Gastrocnemius medialis (tissue), 4 donors: ENCODE results near the gene NTSR2. TPM values are rescaled to one million over a fixed set of nuclear protein-coding genes. Genes with fewer than 3 reads are reported as not detected.

ENCODE experiments used
- ATAC-seq, 2 donors: fragments of 150-250 bp; one replicate each; pipeline ENCODE4 v1.9.1; 2016
- DNase-seq, 2 donors: peaks; one replicate each; pipeline ENCODE4 v3.0.0-alpha.2; 2019
- H3K27ac ChIP-seq, 4 donors: fragments of 200-600 bp; sonication (generic); 1 replicate in 1 of 4; 2 replicates in 3 of 4; pipeline ENCODE4 v1.5.1; 2016 to 2018; ENCODE audit warnings: mild to moderate bottlenecking in 2 of 4, moderate library complexity in 1 of 4
- H3K27me3 ChIP-seq, 3 donors: fragments of 200-600 bp; sonication (generic) in 2 of 3; 1 replicate in 1 of 3; 2 replicates in 2 of 3; pipeline versions ENCODE4 v1.5.1 to v1.6.0; 2016 to 2019; ENCODE audit warnings: mild to moderate bottlenecking in 1 of 3, moderate library complexity in 1 of 3
- H3K36me3 ChIP-seq, 2 donors: fragments of 200-600 bp; sonication (generic) in 1 of 2; one replicate each; pipeline ENCODE4 v1.5.1; 2017 to 2018
- H3K4me1 ChIP-seq, 2 donors: fragments of 200-600 bp; sonication (generic) in 1 of 2; one replicate each; pipeline ENCODE4 v1.5.1; 2016 to 2017; ENCODE audit warnings: mild to moderate bottlenecking in 2 of 2
- H3K4me3 ChIP-seq, 4 donors: fragments of 200-600 bp; sonication (generic) in 3 of 4; 1 replicate in 1 of 4; 2 replicates in 3 of 4; pipeline ENCODE4 v1.5.1; 2016 to 2019; ENCODE audit warnings: mild to moderate bottlenecking in 2 of 4
- H3K9me3 ChIP-seq, 3 donors: fragments of 200-600 bp; sonication (generic) in 2 of 3; 1 replicate in 1 of 3; 2 replicates in 2 of 3; pipeline ENCODE4 v1.5.1; 2016 to 2019
- POLR2A ChIP-seq, 2 donors: fragments of 450-650 bp; IDR thresholded peaks; one replicate each; pipeline ENCODE4 v1.6.1; 2017; ENCODE audit warnings: antibody characterized with exemption in 2 of 2, mild to moderate bottlenecking in 2 of 2, moderate library complexity in 2 of 2
- in situ Hi-C, 4 donors: fragments of 200-750 bp; cut with MboI; loops; one replicate each; pipeline versions ENCODE4 v1.15.0 to v1.8.0; 2017; ENCODE audit warnings: low sequenced_read_pairs in 4 of 4
- intact Hi-C: fragments of 100-400 bp; cut with DNase I; formaldehyde crosslinking; loops from one replicate; pipeline ENCODE4 v1.15.1; 2023; ENCODE audit warnings: low total_unique reads
- total RNA-seq, 4 donors: library from RNA; depleted of rRNA; stranded (reverse); fragments of >200 nt; gene quantifications; one replicate each; pipeline versions ENCODE4 v1.1.0 to v1.2.3, GENCODE V29; 2016
- TF ChIP-seq, protein P1 (sequence below), 5 experiments: fragments of 450-650 bp in 3 of 5; fragments of 200-600 bp in 2 of 5; sonication (generic) in 2 of 5; IDR thresholded peaks in 4 of 5; conservative IDR thresholded peaks in 1 of 5; 1 replicate in 4 of 5; 2 replicates in 1 of 5; pipeline ENCODE4 v1.5.1; 2016 to 2019; ENCODE audit warnings: antibody characterized with exemption in 5 of 5, mild to moderate bottlenecking in 3 of 5, moderate library complexity in 3 of 5

The NTSR2 gene, protein sequence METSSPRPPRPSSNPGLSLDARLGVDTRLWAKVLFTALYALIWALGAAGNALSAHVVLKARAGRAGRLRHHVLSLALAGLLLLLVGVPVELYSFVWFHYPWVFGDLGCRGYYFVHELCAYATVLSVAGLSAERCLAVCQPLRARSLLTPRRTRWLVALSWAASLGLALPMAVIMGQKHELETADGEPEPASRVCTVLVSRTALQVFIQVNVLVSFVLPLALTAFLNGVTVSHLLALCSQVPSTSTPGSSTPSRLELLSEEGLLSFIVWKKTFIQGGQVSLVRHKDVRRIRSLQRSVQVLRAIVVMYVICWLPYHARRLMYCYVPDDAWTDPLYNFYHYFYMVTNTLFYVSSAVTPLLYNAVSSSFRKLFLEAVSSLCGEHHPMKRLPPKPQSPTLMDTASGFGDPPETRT
- under 1 TPM in 2 of 4 donors, not detected in 2; 0.62 to 0.85 TPM for total RNA-seq

DNA sequence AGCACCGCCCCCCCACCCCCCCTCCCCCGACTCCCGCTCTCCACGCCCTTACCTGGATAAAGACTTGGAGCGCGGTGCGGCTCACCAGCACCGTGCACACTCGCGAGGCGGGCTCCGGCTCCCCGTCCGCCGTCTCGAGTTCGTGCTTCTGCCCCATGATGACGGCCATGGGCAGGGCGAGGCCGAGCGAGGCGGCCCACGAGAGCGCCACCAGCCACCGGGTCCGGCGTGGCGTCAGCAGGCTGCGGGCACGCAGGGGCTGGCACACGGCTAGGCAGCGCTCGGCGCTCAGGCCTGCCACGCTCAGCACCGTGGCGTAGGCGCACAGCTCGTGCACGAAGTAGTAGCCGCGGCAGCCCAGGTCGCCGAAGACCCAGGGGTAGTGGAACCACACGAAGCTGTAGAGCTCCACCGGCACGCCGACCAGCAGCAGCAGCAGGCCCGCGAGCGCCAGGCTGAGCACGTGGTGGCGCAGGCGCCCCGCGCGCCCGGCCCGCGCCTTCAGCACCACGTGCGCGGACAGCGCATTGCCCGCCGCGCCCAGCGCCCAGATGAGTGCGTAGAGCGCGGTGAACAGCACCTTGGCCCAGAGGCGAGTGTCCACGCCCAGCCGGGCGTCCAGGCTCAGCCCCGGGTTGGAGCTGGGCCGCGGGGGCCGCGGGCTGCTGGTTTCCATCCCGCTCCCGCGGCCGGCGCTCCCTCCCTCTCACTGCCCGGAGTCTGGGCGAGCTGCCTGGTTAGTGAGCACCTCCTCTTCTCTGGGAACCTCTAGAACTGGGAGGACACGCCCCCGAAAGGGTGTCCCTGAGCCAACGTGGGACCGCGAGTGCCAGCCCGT lies at the start of gene NTSR2:
NTSR2 (minus strand) TSS at position 742 of the 838 bp plus-strand sequence; CDS start at position 676, 66 bp downstream.
- Histone ChIP-seq H3K4me1 (peaks cover 0 to 3% of the 10 kb centered on the region in 2 donors), H3K36me3 (no peaks in the 10 kb centered on the region), H3K27me3 (no peaks in the 10 kb centered on the region), H3K27ac (peak within 1 kb of the TSS in 3 of 4 donors; percentile 33 to 59 (median 35)), H3K4me3 (peak within 1 kb of the TSS; percentile 5 to 41 (median 23)), H3K9me3 (no peaks in the 10 kb centered on the region)
- TF ChIP-seq POLR2A (IDR thresholded peaks at IDR 0.05), result peak; percentile 22 to 23
- TF ChIP-seq, protein P1, sequence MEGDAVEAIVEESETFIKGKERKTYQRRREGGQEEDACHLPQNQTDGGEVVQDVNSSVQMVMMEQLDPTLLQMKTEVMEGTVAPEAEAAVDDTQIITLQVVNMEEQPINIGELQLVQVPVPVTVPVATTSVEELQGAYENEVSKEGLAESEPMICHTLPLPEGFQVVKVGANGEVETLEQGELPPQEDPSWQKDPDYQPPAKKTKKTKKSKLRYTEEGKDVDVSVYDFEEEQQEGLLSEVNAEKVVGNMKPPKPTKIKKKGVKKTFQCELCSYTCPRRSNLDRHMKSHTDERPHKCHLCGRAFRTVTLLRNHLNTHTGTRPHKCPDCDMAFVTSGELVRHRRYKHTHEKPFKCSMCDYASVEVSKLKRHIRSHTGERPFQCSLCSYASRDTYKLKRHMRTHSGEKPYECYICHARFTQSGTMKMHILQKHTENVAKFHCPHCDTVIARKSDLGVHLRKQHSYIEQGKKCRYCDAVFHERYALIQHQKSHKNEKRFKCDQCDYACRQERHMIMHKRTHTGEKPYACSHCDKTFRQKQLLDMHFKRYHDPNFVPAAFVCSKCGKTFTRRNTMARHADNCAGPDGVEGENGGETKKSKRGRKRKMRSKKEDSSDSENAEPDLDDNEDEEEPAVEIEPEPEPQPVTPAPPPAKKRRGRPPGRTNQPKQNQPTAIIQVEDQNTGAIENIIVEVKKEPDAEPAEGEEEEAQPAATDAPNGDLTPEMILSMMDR (IDR thresholded peaks at IDR 0.05 in 4 of 5, conservative IDR thresholded peaks at IDR 0.05 in 1 of 5), result peak in 3 of 5 experiments; percentile 6 to 41 (median 14)
- peak; percentile 86 to 90 for ATAC-seq
- intact Hi-C loops, result no loop called here
- DNase-seq, result peak; percentile 50 to 63
- in situ Hi-C loops, result loop anchor here in 1 of 4 donors (25.0 kb wide), 1 partner anchor 1343 kb away; no protein-coding TSS in a partner anchor

DNA sequence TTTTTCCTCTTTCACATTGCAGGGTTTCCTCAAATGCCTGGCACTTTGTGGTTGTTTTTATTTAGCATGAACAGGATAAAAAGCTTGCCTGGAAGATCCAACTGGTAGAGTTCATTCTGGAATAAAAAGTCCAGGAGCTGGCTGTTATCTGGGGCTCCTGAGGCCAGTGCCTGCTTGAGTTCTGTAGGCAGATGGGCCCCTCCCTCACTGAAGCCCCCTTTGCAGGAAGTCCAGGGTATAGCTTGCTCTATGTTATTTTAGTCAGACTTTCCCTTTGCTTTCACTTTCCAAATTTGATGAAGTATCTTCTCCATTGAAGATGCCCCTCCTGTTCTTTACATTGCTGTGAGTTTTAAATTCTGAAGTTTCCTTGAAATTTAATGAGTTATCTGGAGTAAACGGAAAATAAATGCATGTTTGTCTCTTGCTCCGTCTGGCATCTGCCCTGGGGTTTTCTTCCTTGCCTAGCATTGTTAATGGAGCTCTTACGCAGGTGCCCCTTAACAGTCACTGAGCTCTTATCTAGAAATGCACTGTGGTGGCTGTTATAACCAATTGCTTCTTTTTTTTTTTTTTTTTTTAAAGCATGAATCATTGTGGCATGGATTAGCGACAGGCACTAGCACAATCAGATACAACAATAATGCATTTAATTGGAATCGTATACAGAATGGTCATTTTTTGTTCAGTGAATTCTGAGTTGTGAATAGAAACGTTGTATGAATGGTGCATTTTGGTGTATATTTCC lies 49.4 kb upstream of the NTSR2 start:
- no peaks in the 10 kb centered on the region for H3K27me3 ChIP-seq
- in situ Hi-C loops, result no loop called here
- peaks cover 0 to 4% of the 10 kb centered on the region in 2 donors for H3K4me1 ChIP-seq
- H3K9me3 ChIP-seq, result no peaks in the 10 kb centered on the region
- no peak overlapping the region for H3K27ac ChIP-seq
- ATAC-seq, result no peak
- no peak overlapping the region for H3K4me3 ChIP-seq
- intact Hi-C loops, result no loop called here
- TF ChIP-seq, protein P1 (IDR thresholded peaks at IDR 0.05 in 4 of 5, conservative IDR thresholded peaks at IDR 0.05 in 1 of 5), result no peak
- no peak for TF ChIP-seq POLR2A (IDR thresholded peaks at IDR 0.05)
- DNase-seq, result no peak
- H3K36me3 ChIP-seq, result no peaks in the 10 kb centered on the region

DNA sequence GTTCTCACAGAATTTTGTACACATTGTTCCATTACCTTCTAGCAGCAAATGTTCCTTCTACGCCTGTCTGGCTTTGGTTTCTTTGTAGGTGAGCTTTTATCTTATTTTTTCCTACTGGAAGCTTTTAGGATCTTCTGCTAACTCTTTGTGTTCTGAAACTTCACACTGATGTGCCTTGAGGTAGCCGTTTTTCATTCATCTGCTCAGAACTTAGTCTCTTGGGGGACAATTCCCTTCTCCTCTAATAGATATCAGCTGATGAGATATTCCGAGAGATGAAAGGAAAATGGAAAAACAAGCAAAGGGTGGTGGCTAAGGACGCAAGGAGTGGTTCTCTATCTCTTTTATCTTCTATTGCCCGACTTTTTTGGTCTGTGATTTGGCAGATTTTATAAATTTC lies 48.6 kb upstream of the NTSR2 start:
- Histone ChIP-seq H3K27me3 (no peaks in the 10 kb centered on the region), H3K27ac (no peak overlapping the region), H3K9me3 (no peaks in the 10 kb centered on the region), H3K4me3 (no peak overlapping the region), H3K36me3 (no peaks in the 10 kb centered on the region), H3K4me1 (peaks cover 0 to 4% of the 10 kb centered on the region in 2 donors)
- intact Hi-C loops, result no loop called here
- ATAC-seq (no peak), DNase-seq (no peak)
- in situ Hi-C loops, result no loop called here
- no peak for TF ChIP-seq POLR2A (IDR thresholded peaks at IDR 0.05)
- TF ChIP-seq, protein P1 (IDR thresholded peaks at IDR 0.05 in 4 of 5, conservative IDR thresholded peaks at IDR 0.05 in 1 of 5), result no peak

DNA sequence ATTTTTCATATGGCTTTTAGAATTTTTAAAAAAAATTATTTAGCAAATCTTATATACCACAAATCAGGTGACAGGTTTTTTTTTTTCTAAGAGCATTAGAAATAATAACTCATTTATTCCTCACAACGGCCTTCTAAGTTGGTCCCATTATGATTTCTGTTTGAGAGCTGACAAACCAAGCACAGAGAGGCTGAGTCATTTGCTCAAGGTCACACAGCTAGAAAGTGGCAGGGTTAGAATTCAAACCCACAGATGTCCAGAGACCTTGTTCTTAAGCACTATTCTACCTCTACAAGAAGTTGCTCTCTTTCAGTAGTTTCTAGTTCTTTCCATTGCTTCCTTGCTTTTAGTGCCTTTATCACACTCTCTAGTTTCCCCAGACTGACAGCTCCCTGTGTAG lies 47.6 kb upstream of the NTSR2 start:
- Histone ChIP-seq H3K9me3 (no peaks in the 10 kb centered on the region), H3K4me3 (no peak overlapping the region), H3K27ac (no peak overlapping the region), H3K36me3 (no peaks in the 10 kb centered on the region), H3K27me3 (no peaks in the 10 kb centered on the region), H3K4me1 (peaks cover 0 to 4% of the 10 kb centered on the region in 2 donors)
- in situ Hi-C loops, result no loop called here
- DNase-seq, result no peak
- TF ChIP-seq, protein P1 (IDR thresholded peaks at IDR 0.05 in 4 of 5, conservative IDR thresholded peaks at IDR 0.05 in 1 of 5), result no peak
- TF ChIP-seq POLR2A (IDR thresholded peaks at IDR 0.05), result no peak
- intact Hi-C loops, result no loop called here
- ATAC-seq, result no peak
